Stimulated activated CD8-positive, alpha-beta memory T cell treated with anti-CD3 and anti-CD28 coated beads, Interleukin-15, amount 100 ng/mL, for 48 hours (primary cell): Measurements from ENCODE around the gene PER3.
A peak's percentile ranks its signal among the peaks of the same experiment; 100 is the strongest.

ENCODE experiments used
- DNase-seq, 2 donors: peaks; one replicate each; pipeline ENCODE4 v3.0.0-alpha.2; 2020; ENCODE audit warnings: low read depth in 2 of 2

Gene PER3

DNA sequence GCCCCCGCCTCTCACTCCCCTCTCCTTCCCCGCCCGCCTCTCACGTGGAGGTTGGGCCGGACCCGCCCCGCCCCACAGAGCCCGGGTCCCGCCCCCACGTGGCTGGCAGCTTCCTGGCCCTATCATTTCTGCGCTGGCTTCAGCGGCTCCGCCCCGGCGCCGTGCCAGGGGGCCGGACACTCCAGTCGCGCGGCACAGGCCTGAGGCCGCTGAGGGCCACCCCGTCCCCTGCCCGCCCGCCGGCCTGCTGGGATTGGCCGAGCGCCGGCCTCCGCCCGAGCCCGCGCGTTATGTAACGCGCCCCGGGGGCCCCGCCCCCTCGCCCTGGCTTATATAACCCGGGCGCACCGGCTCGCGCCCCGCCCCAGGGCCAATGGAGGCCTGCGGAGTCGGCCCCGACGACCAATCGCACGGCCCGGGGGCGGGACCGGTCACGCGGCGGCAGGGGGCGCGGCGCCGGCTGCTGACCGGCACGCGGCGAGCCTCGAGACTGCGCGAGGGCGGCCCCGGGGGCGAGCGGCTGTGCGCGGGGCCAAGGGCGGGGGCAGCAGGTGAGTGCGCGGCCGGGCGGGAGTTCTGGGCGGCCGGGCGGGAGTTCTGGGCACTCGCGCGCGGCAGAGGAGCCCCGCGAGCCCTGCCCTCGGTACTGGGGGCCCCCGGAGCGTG lies at the start of gene PER3:
Gene PER3, plus strand, starts transcription at position 466 of the 666 bp plus-strand sequence. CDS start 587 bp downstream, outside the sequence.
- DNase-seq: peak; percentile 81 to 83

- DNase-seq: no peak
Measured at GRCh38 chr1:7738044-7738443, 46.0 kb upstream of the PER3 start.

DNA sequence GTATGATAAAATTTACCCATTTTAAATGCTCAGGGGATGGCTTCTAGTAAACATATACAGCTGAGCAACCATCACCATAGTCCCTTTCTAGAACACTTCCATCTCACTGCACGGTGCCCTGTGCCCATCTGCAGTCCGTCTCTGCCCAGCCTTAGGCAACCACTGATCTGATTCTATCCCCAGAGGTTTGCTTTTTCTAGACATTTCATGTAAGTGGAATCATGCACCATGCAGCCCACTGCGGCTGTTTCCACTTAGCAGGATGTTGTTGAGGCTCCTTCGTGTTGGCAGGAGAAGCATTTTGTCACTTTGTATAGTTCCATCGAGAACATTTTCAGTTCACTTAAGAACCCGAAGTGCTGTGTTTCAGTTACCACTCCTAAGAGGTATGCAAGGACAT lies 40.7 kb upstream of the PER3 start:
- no peak for DNase-seq

DNA sequence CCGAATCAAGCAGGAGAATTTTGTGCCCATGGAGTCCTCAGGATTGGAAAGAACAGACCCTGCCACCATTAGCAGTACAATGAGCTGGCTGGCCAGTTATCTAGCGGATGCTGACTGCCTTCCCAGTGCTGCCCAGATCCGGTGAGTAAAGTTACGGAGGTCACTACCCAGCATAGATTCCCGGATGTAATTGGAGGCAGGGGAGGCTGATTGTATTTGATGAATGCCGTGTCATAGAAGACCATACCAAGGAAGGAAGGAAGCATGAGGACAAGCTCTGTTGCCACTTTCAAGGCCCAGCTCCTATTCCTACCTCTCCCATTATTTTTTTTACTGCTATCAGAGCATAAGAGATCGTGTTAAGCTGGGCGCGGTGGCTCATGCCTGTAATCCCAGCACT lies 39.2 kb upstream of the PER3 start:
- no peak for DNase-seq

GRCh38 chr1:7745783-7746182 lies 38.3 kb upstream of the PER3 start:
- no peak for DNase-seq

DNA sequence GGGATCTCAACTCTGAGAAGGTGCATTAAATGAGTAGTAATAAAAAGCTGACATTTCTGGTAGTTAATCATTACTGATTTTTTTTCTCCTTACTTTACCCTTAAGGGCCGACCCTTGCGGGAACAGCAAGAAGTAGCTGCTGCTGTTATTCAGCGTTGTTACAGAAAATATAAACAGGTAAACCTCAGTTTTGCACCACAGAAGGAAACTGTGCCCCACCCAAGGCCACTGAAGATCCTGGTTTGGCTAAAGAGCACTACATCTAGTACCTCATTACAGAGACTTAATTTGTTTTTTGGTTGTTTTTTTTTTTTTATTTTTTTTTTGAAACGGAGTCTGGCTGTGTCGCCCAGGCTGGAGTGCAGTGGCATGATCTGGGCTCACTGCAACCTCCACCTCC lies 36.5 kb upstream of the PER3 start:
- DNase-seq: no peak

DNA sequence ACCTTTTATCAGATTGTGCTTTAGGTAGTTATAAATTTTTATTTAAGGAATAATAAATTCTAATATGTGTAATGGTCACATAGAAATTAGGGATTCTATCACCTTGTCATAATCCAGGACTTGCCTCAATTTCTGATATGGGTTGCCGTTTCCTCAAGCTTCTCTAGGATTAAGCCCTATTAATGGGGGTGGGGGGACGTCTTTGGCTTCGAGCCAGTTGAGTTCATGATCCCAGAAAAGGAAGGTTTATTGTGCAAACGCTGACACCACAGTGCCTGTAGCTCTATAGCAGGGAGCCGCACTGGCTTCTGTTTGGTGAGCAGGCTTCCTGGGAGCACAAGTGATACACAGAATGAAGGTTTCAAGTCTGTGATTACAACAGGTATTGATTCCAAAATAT lies 35.0 kb upstream of the PER3 start:
- DNase-seq: no peak

- DNase-seq: no peak
Measured at GRCh38 chr1:7751174-7751573, 32.9 kb upstream of the PER3 start.

- no peak for DNase-seq
Measured at GRCh38 chr1:7752512-7753417, 31.3 kb upstream of the PER3 start.

DNA sequence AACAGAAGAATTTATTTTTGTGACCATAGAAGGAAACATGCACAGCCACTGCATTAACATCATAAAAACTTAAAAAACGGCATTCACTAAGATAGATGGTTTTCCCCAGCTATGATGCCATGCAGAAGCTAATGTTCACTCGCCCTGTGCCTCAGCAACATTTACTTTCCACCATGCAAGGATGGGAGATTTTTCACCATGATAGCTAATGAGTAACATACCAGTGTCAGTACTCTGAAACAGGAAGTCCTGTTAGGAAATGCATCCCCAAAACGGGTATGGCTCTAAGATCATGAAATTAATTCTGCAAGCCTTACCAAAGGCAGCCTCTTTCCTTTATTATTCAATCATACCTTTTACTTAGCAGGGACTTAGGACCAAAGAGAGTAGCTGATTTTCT lies 30.4 kb upstream of the PER3 start:
- DNase-seq: no peak

DNA sequence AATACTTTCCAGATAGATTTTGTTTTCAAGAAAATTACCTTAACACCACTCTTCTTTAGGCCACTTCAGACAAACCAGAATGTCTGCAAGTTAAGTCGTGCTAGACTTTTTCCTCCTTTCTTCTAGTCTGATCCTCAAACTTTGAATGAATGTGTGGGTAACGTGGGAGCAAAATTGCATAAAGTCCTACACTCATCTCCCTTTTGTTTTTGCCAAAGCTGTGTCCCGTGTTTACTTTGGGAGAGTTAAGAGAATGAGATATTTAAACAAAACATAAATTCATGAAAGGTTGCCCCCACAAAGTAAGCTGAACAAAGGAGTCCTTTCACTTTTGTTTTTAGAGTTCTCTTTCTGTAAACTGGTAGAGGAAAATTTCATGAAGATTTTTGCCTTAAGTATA lies 29.9 kb upstream of the PER3 start:
- no peak for DNase-seq

DNA sequence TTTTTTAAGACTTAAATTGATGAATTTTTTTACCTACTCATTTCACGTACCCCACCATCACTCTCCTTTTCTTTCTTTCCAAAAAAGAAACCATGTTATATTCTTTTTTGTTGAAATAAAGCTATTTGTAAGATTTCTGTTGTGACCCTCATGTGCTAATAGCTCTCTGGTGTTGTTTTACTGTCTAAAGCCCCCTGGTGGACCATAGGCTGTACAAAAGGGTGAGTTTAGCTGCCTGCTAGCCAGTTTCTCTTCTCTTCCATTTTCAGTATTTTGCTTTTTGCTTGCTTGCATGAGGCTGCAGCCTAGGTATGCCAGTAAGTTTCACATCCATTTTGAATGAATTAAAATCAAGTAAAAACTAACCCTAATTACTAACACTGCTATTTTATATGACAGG lies 28.6 kb upstream of the PER3 start:
- no peak for DNase-seq

DNA sequence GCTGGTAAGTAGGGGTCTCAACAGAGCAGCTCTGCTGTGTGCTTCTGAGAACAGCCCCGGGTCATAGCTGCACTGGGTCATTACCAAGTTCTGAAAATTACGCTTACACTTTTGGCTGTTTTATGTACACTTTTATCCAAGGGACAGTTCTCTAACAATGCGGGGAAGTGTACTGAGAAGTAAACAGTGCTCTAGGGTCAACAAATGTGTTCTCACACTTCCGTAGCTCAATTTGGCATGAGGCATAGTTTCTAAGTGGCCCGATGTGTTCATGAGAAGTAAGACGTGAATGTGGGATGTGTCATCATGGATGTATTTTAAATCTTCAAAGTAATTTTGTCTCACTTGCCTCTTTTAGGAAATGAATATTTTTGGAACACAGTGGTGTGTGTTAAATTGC lies 23.8 kb upstream of the PER3 start:
- no peak for DNase-seq

GRCh38 chr1:7761103-7761502 lies 23.0 kb upstream of the PER3 start:
- DNase-seq: no peak

DNA sequence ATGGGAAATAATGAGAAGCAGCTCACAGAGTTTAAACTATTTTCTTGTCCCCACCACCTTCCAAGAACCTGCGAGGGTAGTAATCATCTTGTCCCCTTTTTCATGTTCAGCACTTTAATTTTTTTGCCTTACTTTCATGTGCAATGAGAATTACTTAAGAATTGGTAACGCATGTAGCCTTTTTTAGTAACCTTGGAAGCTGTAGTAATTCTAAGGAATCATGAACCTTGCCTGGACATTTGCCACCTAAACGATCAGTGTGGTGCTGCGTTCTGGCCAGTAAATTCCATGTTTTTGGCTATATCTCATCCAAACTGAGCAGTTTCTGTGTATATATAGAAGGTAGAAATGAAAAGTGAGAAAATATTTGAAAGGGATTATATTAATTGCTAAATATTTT lies 16.9 kb upstream of the PER3 start:
- DNase-seq: no peak

DNA sequence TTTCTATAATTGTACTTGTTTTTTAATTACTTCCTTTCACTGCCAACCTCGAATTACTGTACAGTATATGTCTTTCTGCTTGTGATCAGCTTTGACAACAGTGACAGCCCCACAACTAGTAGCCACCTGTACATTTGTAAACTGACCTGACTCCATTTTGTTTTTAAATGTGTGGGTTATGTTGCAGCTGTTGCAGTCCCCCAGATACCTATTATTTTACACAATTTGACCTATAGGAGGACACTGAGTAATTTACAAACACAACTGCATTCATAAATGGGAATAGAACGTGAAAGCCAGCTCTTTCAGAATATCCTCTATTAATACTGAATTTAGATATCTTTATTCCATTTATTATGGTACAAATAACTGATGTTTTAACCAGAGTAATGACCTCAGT lies 15.5 kb upstream of the PER3 start:
- no peak for DNase-seq

- DNase-seq: no peak
Measured at GRCh38 chr1:7769673-7770412, 14.2 kb upstream of the PER3 start.

GRCh38 chr1:7770669-7770996 lies 13.5 kb upstream of the PER3 start:
- no peak for DNase-seq

DNA sequence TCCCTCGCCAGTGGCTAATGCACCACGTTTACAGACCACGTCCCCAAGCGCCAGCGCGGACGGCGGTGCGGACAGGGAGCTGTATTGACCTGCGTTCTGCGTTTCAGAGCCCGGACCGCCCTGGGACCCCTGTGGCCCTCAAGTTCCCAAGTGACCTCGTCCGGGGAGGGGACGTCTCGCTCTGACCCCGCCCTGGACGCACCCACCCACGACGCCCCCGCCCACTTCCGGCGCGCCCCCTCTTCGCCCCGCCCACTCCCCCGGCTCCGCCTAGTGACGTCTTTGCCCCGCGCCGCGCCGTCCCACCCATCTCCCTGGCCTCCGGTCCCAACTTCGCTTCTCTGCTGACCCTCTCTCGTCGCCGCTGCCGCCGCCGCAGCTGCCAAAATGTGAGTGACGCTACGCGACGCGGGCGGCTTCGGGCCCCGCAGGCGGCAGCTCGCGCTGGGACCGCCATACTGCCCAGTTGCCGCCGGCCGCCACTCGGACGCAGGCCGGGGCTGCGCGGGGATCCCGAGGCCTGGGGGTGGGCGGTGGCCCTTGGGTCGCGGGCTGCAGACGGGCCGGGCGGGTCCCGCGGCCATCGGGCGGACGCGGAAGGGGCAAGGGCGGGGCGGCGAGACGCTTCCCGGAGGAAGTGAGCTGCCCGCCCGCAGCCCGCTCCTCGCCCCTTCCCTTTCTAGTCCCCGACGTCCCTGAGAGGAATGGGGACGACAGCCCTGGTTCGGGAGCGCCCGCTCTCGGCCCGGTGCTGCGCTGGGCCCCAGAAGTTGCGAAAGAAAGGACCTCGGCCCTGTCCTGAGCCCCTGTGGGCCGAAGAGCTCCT lies 12.9 kb upstream of the PER3 start, which contains the start of gene VAMP3:
Gene VAMP3, plus strand, starts transcription at position 300 of the 826 bp plus-strand sequence. Its CDS starts 88 bp downstream, at position 388.
- peak; percentile 73 to 79 for DNase-seq

DNA sequence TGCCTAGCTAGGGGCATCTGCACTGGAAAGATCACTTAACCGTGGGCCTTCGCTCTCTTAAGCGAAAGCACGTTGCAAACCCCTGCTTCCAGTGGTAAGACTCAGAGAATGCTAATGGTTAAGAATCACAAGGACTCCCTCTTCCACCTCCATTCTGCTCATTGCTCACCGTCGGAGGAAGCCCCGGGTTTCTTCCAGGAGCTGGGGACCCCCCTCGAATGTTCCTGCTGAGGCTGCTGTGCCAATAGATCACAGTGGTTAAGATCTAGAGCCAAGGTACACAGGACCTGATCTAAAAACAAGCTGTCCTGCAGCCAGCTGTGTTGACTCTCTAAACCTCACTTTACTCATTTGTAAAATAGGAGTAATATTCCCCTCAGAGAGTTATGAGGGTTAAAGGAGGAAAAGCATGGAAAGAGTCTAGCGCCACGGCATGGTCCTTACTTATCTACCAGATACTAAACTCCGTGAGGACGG lies 12.2 kb upstream of the PER3 start:
- no peak for DNase-seq

DNA sequence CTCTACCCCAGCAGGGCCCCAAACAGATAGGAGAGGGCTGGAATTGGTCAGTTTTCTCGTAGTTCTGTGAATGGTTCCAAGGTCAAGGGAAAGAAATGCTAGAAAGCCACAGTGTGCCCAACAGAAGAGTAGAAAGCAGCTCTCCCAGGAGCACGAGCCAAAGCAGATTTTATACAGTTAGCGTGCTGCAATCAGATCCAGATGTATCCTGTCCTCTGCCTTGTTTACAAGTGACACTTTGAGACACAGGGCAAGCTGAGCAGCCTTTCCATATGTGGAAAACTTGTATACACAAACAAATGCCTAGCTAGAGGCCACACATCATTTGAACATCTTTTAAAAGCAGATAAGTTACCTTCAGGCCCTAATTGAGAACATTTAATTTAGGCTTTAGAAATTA lies 6.5 kb upstream of the PER3 start:
- no peak for DNase-seq
